ENCODE results near the gene NGF. TPM values are rescaled to one million over a fixed set of nuclear protein-coding genes. Genes with fewer than 3 reads are reported as not detected.

Gene NGF
- total and polyA plus RNA-seq, 2 experiments from 2014 or later = 0.48 TPM; not detected in 1

DNA sequence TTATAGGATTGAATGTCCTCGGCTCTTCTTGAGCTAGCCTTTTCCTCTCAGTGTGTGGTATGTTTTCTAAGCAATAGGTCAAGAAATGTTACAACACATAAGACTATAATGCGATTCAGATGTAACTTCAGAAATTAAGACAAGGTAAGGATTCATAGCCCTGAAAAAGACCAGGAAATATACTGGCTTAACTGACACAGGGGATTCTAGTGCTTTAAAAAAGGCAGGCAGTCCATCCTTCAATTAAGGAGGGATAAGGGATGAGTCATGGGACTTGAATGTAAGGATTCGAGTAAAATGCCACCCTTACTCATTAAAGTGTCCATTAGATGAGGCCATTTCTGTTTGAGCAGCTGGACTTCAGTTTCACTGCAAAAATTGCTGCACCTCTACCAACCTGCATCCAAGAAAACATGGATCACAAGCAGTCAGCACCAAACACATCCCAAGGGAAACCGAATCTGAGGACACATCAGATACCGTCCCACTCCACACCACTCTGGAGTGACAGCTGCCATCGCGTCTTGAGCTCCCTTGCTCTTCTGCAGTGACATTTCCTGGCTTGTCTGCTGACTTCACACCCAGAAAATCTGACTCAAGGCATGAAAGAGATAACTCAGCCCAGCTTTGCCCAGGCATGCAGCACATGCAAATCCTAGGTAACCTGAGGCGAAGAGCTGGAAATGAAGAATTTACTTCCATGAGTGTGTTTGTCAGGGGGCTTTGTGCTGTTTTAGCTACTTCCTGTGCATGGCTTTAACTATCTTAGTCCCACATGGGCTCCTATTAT is 37.8 kb downstream of the NGF start:
- H3K27ac ChIP-seq = no peak overlapping the region
- no peaks in the 10 kb centered on the region for H3K36me3 ChIP-seq
- H3K27me3 ChIP-seq = no peaks in the 10 kb centered on the region
- no peaks in the 10 kb centered on the region for H3K9me3 ChIP-seq (ENCODE audit: low read depth)
- H3K4me1 ChIP-seq (ENCODE audit: low read depth) = peaks cover 6% of the 10 kb centered on the region
- TF ChIP-seq, protein P1, sequence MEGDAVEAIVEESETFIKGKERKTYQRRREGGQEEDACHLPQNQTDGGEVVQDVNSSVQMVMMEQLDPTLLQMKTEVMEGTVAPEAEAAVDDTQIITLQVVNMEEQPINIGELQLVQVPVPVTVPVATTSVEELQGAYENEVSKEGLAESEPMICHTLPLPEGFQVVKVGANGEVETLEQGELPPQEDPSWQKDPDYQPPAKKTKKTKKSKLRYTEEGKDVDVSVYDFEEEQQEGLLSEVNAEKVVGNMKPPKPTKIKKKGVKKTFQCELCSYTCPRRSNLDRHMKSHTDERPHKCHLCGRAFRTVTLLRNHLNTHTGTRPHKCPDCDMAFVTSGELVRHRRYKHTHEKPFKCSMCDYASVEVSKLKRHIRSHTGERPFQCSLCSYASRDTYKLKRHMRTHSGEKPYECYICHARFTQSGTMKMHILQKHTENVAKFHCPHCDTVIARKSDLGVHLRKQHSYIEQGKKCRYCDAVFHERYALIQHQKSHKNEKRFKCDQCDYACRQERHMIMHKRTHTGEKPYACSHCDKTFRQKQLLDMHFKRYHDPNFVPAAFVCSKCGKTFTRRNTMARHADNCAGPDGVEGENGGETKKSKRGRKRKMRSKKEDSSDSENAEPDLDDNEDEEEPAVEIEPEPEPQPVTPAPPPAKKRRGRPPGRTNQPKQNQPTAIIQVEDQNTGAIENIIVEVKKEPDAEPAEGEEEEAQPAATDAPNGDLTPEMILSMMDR (IDR thresholded peaks at IDR 0.05; ENCODE audit: low read depth, low read length) = no peak
- no peak overlapping the region for H3K4me3 ChIP-seq
- no peak for DNase-seq (ENCODE audit: low read depth in 1 of 2, low spot score in 1 of 2)

DNA sequence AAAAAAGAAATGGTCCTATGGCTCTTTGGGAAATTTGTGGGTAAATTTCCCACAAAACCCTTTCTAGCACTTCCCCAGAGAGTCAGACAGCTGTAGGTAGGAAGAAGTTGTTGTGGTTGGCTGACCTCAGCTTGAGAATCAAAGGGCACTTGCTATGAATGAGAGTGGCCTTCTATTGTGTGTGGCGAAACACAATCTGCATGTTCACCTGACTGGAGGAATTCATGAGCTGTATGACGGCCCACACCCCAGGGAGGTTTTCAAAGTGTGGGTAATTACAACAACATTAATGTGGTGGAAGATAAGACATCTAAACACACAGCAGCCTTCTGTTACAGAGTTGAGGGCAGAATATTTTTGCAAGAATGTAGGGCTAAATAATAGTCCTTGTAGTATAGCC is 38.8 kb downstream of the NGF start:
- Histone ChIP-seq H3K9me3 (ENCODE audit: low read depth) (no peaks in the 10 kb centered on the region), H3K4me1 (ENCODE audit: low read depth) (peaks cover 6% of the 10 kb centered on the region), H3K36me3 (no peaks in the 10 kb centered on the region), H3K4me3 (no peak overlapping the region), H3K27me3 (no peaks in the 10 kb centered on the region), H3K27ac (no peak overlapping the region)
- TF ChIP-seq, protein P1 (IDR thresholded peaks at IDR 0.05; ENCODE audit: low read depth, low read length) = no peak
- DNase-seq (ENCODE audit: low read depth in 1 of 2, low spot score in 1 of 2) = no peak

DNA sequence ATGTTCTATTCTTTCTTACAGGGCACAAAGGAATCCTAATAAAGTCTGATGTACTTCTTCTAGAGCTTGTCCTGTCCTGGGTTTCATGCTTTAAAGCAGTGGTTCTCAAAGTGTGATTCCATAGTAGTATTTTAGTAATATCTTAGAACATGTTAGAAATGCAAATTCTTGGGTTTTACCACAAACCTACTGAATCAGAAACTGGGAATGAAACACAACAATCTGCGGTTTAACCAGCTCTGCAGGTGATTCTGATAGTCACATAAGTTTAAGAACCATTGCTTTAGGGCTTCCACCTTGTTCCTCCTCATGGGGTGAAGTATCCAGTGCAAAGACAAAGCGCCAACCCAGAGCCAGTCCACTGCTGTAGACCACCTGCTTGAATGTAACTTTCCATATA is 41.1 kb downstream of the NGF start:
- H3K36me3 ChIP-seq = no peaks in the 10 kb centered on the region
- no peak overlapping the region for H3K27ac ChIP-seq
- no peak for DNase-seq (ENCODE audit: low read depth in 1 of 2, low spot score in 1 of 2)
- no peaks in the 10 kb centered on the region for H3K9me3 ChIP-seq (ENCODE audit: low read depth)
- H3K4me3 ChIP-seq = no peak overlapping the region
- no peaks in the 10 kb centered on the region for H3K27me3 ChIP-seq
- peaks cover 6% of the 10 kb centered on the region for H3K4me1 ChIP-seq (ENCODE audit: low read depth)
- TF ChIP-seq, protein P1 (IDR thresholded peaks at IDR 0.05; ENCODE audit: low read depth, low read length) = no peak

- TF ChIP-seq, protein P1 (IDR thresholded peaks at IDR 0.05; ENCODE audit: low read depth, low read length) = no peak
- Histone ChIP-seq H3K4me3 (no peak overlapping the region), H3K4me1 (ENCODE audit: low read depth) (peaks cover 6% of the 10 kb centered on the region), H3K27me3 (no peaks in the 10 kb centered on the region), H3K36me3 (no peaks in the 10 kb centered on the region), H3K9me3 (ENCODE audit: low read depth) (no peaks in the 10 kb centered on the region), H3K27ac (no peak overlapping the region)
- DNase-seq (ENCODE audit: low read depth in 1 of 2, low spot score in 1 of 2) = no peak
Observed at GRCh38 chr1:115295904-115296696, 41.9 kb downstream of the NGF start.

GRCh38 chr1:115293899-115294298 is 44.1 kb downstream of the NGF start:
- no peak overlapping the region for H3K4me3 ChIP-seq
- TF ChIP-seq, protein P1 (IDR thresholded peaks at IDR 0.05; ENCODE audit: low read depth, low read length) = no peak
- H3K9me3 ChIP-seq (ENCODE audit: low read depth) = no peaks in the 10 kb centered on the region
- H3K27ac ChIP-seq = no peak overlapping the region
- H3K27me3 ChIP-seq = no peaks in the 10 kb centered on the region
- no peak for DNase-seq (ENCODE audit: low read depth in 1 of 2, low spot score in 1 of 2)
- H3K36me3 ChIP-seq = no peaks in the 10 kb centered on the region
- H3K4me1 ChIP-seq (ENCODE audit: low read depth) = no peaks in the 10 kb centered on the region

All from cardiac muscle cell (in vitro differentiated cells and primary cell).